Pancreas (tissue), 10 donors: ENCODE results near the gene SUPT3H. TPM values are rescaled to one million over a fixed set of nuclear protein-coding genes. Genes with fewer than 3 reads are reported as not detected.

ENCODE experiments used
- ATAC-seq, 4 donors: fragments of 200-7000 bp; cut with Tn5 transposase; one replicate each; pipeline versions ENCODE4 v1.8.0 to v1.9.1; 2020; ENCODE audit warnings: mild to moderate bottlenecking in 4 of 4, moderate library complexity in 4 of 4
- DNase-seq, 6 donors: peaks; one replicate each; pipeline ENCODE4 v3.0.0-alpha.2; 2020
- FAIRE-seq: peaks from 2 replicates; lab custom pipeline; 2012; peaks lifted over from hg19 to GRCh38; lab: Jason Lieb, UNC
- H3K27ac ChIP-seq, 4 donors: fragments of 200-600 bp; sonication (generic); 1 replicate in 3 of 4; 2 replicates in 1 of 4; pipeline versions ENCODE4 v1.5.0 to v1.8.0; 2020
- H3K27me3 ChIP-seq, 4 donors: fragments of 200-600 bp; one replicate each; pipeline ENCODE4 v1.8.0; 2021
- H3K36me3 ChIP-seq, 3 donors: fragments of 200-600 bp; sonication (generic) in 1 of 3; one replicate each; pipeline versions ENCODE4 v1.5.0 to v1.8.0; 2020 to 2021
- H3K4me1 ChIP-seq, 3 donors: fragments of 200-600 bp; one replicate each; pipeline ENCODE4 v1.8.0; 2021
- H3K4me3 ChIP-seq, 4 donors: fragments of 200-600 bp; sonication (generic) in 2 of 4; one replicate each; pipeline versions ENCODE4 v1.5.0 to v1.8.0; 2020 to 2021
- H3K9me3 ChIP-seq, 4 donors: fragments of 200-600 bp; one replicate each; pipeline ENCODE4 v1.8.0; 2021
- WGBS, 2 donors: extraction: QIAGEN DNeasy Blood & Tissue Kit; methylation state at CpG; one replicate each; pipeline ENCODE4 v1.1.7; 2013; 5-methylcytosine and 5-hydroxymethylcytosine counted together
- intact Hi-C, 3 donors: fragments of 100-400 bp; cut with DNase I; formaldehyde crosslinking; loops; one replicate each; pipeline versions ENCODE4 v1.11.1 to v1.14.2; 2022
- microRNA-seq, 2 donors: library from miRNA; unstranded; fragments of <30 nt; microRNA quantifications; one replicate each; pipeline versions ENCODE4 to v1.1.0, GENCODE V29; 2019 to 2020
- polyA plus RNA-seq, 2 donors: library from polyadenylated mRNA; stranded (reverse); fragments of 200-250 nt; gene quantifications; one replicate each; pipeline ENCODE4 v1.2.3, GENCODE V29; 2013
- total RNA-seq, 6 donors: library from RNA; stranded (reverse); fragmentation: NEBNext Ultra II Directional in 4 of 6; extraction: Animal tissue kit (Norgen Biotek cat#: 25700) in 4 of 6; gene quantifications; one replicate each; pipeline versions ENCODE4 v1.2.1 to v1.2.4, GENCODE V29; 2021 to 2023
- TF ChIP-seq, protein P1 (sequence below), 4 donors: fragments of 200-600 bp; sonication (generic) in 3 of 4; IDR thresholded peaks; one replicate each; pipeline versions ENCODE4 v1.5.0 to v1.8.0; 2021; ENCODE audit warnings: antibody characterized with exemption in 4 of 4
- donor health status: healthy with polysubstance abuse.
- donor health status: DM: no; HTN: no; CAD: no; lungs with moderate emphysema.
- donor health status: DM: no; HTN: no; CAD: no.
- donor health status: control.
- donor health status: control.
- donor health status: Bipolar disorder and iron deficiency.
- donor health status: DM: yes; HTN: yes; CAD: no.
- donor health status: DM: no; HTN: no; CAD: no.
- donor health status: DM: no; HTN: no; CAD: no.
- donor health status: DM: yes; HTN: yes; CAD: no.

SUPT3H gene
- total and polyA plus RNA-seq, 8 donors = 3.6 to 8.0 (median 5.3) TPM

GRCh38 chr6:44780161-44780560 lies 597.6 kb downstream of the SUPT3H start:
- no peak for DNase-seq
- Histone ChIP-seq H3K4me3 (no peak overlapping the region), H3K36me3 (no peaks in the 10 kb centered on the region), H3K9me3 (no peaks in the 10 kb centered on the region), H3K27me3 (no peaks in the 10 kb centered on the region), H3K27ac (no peak overlapping the region), H3K4me1 (no peaks in the 10 kb centered on the region)
- 91 to 92% methylated on average over 7 of the region's 7 CpGs for whole genome bisulfite sequencing, 2 donors
- no peak for ATAC-seq
- no peak for FAIRE-seq
- intact Hi-C loops = no loop called here
- TF ChIP-seq, protein P1, sequence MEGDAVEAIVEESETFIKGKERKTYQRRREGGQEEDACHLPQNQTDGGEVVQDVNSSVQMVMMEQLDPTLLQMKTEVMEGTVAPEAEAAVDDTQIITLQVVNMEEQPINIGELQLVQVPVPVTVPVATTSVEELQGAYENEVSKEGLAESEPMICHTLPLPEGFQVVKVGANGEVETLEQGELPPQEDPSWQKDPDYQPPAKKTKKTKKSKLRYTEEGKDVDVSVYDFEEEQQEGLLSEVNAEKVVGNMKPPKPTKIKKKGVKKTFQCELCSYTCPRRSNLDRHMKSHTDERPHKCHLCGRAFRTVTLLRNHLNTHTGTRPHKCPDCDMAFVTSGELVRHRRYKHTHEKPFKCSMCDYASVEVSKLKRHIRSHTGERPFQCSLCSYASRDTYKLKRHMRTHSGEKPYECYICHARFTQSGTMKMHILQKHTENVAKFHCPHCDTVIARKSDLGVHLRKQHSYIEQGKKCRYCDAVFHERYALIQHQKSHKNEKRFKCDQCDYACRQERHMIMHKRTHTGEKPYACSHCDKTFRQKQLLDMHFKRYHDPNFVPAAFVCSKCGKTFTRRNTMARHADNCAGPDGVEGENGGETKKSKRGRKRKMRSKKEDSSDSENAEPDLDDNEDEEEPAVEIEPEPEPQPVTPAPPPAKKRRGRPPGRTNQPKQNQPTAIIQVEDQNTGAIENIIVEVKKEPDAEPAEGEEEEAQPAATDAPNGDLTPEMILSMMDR (IDR thresholded peaks at IDR 0.05) = no peak

DNA sequence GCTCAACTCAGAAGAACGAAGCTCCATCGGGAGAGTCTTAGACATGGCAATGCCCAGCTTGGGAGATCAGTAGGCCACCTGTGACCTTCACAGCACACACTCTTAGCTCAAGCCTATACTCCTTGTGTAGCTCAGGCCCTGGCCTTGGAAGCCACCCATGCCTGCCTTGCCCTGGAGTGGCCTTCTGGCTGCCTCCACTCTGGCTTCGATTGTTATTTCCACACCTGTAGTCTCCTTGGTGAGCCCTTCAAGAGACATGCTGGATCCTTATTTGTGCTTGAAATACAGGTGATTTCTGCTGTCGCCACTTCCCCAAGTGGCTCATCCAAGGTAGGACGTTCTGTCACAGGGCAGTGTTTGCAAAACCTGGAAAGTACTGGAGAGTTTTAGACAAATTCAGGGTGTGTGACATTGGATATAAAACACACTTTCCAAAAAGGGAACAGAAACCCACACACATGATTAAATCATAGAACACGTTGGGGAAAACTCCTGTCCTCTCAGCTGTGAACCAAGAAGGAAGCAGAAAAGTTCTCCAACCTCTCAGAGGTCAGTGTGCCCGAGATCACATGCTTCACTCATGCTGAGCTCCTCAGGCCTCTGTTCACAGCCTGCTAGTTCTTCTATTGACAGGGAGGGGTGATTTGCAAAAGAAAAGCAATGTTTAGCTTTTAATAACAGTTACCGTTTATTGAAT lies 598.5 kb downstream of the SUPT3H start:
- 70 to 83% methylated on average over 8 of the region's 8 CpGs for WGBS, 2 donors
- FAIRE-seq = no peak

More for the DNA sequence above, 598.5 kb downstream of the SUPT3H start:
- H3K4me3 ChIP-seq = no peak overlapping the region
- no peaks in the 10 kb centered on the region for H3K36me3 ChIP-seq
- no peaks in the 10 kb centered on the region for H3K4me1 ChIP-seq
- no peaks in the 10 kb centered on the region for H3K9me3 ChIP-seq
- H3K27ac ChIP-seq = no peak overlapping the region
- peak in 2 of 4 donors; percentile 66 to 78 for ATAC-seq
- H3K27me3 ChIP-seq = no peaks in the 10 kb centered on the region
- intact Hi-C loops = no loop called here
- peak in 1 of 6 donors; percentile 34 for DNase-seq
- TF ChIP-seq, protein P1 (IDR thresholded peaks at IDR 0.05) = no peak

Small RNA genes lying within 50 kb of the gene (microRNA-seq; reads per million reads assigned to microRNA genes)
- gene MIR586 = 0 to 0.29 reads per million in 2 donors

Other genes with a start within 250 kb of the SUPT3H start
- gene RUNX2, start 49.6 kb downstream of the SUPT3H start, total RNA-seq = 1 to 10 TPM in 1 of 6 donors, under 1 TPM in 5; 0.09 to 3.8 (median 0.51) TPM
- under 1 TPM; 0.11 to 0.21 TPM for gene RUNX2, start 49.6 kb downstream of the SUPT3H start, polyA plus RNA-seq